Chondrocyte (in vitro differentiated cells): ENCODE data around the gene APLF. TPM values are rescaled to one million over a fixed set of nuclear protein-coding genes. Genes with fewer than 3 reads are reported as not detected.

ENCODE experiments used
- DNase-seq: peaks from one replicate; pipeline ENCODE4 v3.0.0; 2021; ENCODE audit warnings: mixed read lengths, low spot score
- H3K27ac Mint-ChIP-seq: one replicate; pipeline ENCODE4 v1.8.0; 2021; ENCODE audit warnings: mild to moderate bottlenecking, moderate library complexity, mixed read lengths; ENCODE audit not compliant: unreplicated experiment
- H3K27me3 Mint-ChIP-seq: 2 replicates; pipeline ENCODE4 v1.8.0; 2021; ENCODE audit warnings: low read depth, mixed read lengths
- H3K36me3 Mint-ChIP-seq: 2 replicates; pipeline ENCODE4 v1.8.0; 2021; ENCODE audit warnings: low read depth, mixed read lengths
- H3K4me1 Mint-ChIP-seq: 2 replicates; pipeline ENCODE4 v1.8.0; 2021; ENCODE audit warnings: low read depth, mild to moderate bottlenecking, mixed read lengths
- H3K4me3 Mint-ChIP-seq: one replicate; pipeline ENCODE4 v1.8.0; 2021; ENCODE audit warnings: mild to moderate bottlenecking, moderate library complexity, mixed read lengths; ENCODE audit not compliant: unreplicated experiment
- H3K9me3 Mint-ChIP-seq: 2 replicates; pipeline ENCODE4 v1.8.0; 2021; ENCODE audit warnings: low read depth, mixed read lengths
- CTCF ChIP-seq: fragments of 200-600 bp; sonication (generic); IDR thresholded peaks from 2 replicates; pipeline ENCODE4 v1.5.0; 2021; ENCODE audit warnings: antibody characterized with exemption, mild to moderate bottlenecking, moderate library complexity
- total RNA-seq: library from RNA; stranded (reverse); gene quantifications from 3 replicates; pipeline ENCODE4 v1.2.1, GENCODE V29; 2021

APLF gene
- total RNA-seq, 1 donor from 2014 or later, result 3.9 TPM

DNA sequence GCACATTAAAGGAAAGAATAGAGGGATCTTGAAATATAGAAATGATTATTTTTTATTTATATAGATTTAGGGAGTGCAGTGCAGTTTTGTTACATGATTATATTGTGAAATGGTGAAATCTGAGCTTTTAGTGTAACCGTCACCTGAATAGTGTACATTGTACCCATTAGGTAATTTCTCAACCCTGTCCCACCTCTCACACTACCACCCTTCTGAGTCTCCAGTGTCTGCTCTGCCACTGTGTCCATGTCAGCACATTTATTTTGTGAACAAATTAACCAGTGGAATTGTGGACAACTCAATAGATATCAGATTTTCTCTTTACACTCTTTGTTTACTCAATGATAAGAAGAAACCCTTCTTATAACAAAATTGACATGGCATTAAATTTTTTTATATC is 24.2 kb downstream of the APLF start:
- H3K9me3 Mint-ChIP-seq, result peaks cover 9% of the 10 kb centered on the region
- H3K27ac Mint-ChIP-seq, result no peak overlapping the region

GRCh38 chr2:68499133-68499532 is 31.7 kb downstream of the APLF start:
- DNase-seq, result no peak
- Mint-ChIP-seq H3K4me3 (no peak overlapping the region), H3K27me3 (no peaks in the 10 kb centered on the region), H3K4me1 (no peaks in the 10 kb centered on the region), H3K36me3 (peaks cover 7% of the 10 kb centered on the region), H3K27ac (no peak overlapping the region), H3K9me3 (peaks cover 13% of the 10 kb centered on the region)
- no peak for TF ChIP-seq CTCF

More for the DNA sequence above, 24.2 kb downstream of the APLF start:
- peaks cover 4% of the 10 kb centered on the region for H3K36me3 Mint-ChIP-seq
- H3K4me1 Mint-ChIP-seq, result peaks cover 4% of the 10 kb centered on the region
- no peaks in the 10 kb centered on the region for H3K27me3 Mint-ChIP-seq
- H3K4me3 Mint-ChIP-seq, result no peak overlapping the region
- no peak for TF ChIP-seq CTCF
- DNase-seq, result no peak

DNA sequence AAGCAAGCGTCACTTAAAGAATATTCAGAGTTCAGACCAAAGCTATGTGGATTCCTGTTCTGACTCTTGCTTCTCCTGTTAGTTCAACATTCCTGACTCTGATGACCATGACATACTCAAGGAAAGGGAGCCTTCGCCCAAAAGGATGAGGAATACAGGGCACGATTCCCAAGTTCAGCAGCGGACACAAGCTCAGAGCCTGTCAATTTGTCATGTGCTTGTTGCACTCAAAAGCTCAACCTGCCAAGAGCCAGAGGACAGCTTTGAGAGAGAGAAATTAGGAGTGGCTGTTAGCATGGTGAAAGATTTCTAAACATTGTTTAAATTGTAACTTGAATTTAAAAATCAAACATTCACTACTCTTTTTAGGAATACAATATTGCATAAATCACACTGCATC is 33.3 kb downstream of the APLF start:
- DNase-seq, result no peak
- H3K9me3 Mint-ChIP-seq, result peaks cover 7% of the 10 kb centered on the region
- H3K4me1 Mint-ChIP-seq, result no peaks in the 10 kb centered on the region
- peaks cover 6% of the 10 kb centered on the region for H3K36me3 Mint-ChIP-seq
- H3K4me3 Mint-ChIP-seq, result no peak overlapping the region
- H3K27ac Mint-ChIP-seq, result no peak overlapping the region
- TF ChIP-seq CTCF, result no peak
- no peaks in the 10 kb centered on the region for H3K27me3 Mint-ChIP-seq

- Mint-ChIP-seq H3K4me3 (no peak overlapping the region), H3K9me3 (peaks cover 2% of the 10 kb centered on the region), H3K4me1 (no peaks in the 10 kb centered on the region), H3K36me3 (peaks cover 5% of the 10 kb centered on the region), H3K27me3 (no peaks in the 10 kb centered on the region), H3K27ac (no peak overlapping the region)
- no peak for TF ChIP-seq CTCF
- DNase-seq, result no peak
Measured at GRCh38 chr2:68501768-68502167, 34.4 kb downstream of the APLF start.

DNA sequence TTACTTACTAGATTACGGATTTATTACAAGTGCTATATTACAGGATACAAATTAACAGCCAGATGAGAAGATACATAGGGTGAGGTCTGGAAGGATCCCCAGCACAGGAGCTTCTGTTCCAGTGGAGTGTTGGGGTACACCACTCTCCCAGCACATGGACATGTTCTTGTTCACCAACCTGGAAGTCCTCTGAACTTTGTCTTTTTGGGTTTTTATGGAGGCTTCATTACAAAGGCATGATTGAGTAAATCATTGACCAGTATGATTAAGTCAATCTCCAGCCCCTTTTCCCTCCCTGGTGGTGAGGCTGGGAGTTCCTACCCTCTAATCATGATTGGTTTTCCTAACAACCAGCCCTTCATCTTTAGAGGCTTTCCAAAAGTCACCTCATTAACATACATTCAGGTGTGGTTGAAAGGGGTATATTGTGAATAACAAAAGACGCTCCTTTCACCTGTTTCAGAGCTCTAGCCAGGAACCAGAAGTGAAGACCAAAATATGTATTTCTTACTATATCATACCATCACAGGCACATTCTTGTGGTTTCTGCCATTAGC is 38.3 kb downstream of the APLF start:
- TF ChIP-seq CTCF, result no peak
- Mint-ChIP-seq H3K27ac (no peak overlapping the region), H3K4me3 (no peak overlapping the region), H3K9me3 (peaks cover 5% of the 10 kb centered on the region), H3K4me1 (no peaks in the 10 kb centered on the region), H3K36me3 (peaks cover 9% of the 10 kb centered on the region), H3K27me3 (no peaks in the 10 kb centered on the region)
- no peak for DNase-seq
